Fibroblast of the conjunctiva (primary cell): ENCODE data around the gene PHAX.
"Not testable (repeated sequence)": the region's sequence is repeated elsewhere in the genome, so short reads cannot be mapped to it uniquely, and the experiment has no call there.

Experiments used
- DNase-seq: peaks from one replicate; pipeline ENCODE4 v3.0.0-alpha.2; 2010; ENCODE audit warnings: low read depth

The PHAX gene

GRCh38 chr5:126603402-126603991 is 2.8 kb downstream of the PHAX start:
- DNase-seq = no peak

DNA sequence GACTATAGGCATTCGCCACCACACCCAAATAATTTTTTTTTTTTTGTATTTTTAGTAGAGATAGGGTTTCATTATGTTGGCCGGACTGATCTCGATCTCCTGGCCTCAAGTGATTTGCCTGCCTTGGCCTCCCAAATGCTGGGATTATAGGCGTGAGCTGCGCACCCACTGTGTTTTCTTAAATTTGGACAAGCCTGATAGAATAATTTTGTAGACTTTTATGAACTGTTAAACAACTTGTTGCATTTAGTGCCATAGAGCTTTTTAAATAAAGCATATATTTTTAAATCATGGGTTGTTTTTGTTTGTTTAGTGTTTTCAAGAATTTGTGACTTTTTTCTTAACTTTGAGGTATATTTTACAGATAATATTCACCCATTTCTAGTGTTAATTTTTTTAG is 4.8 kb downstream of the PHAX start:
- no peak for DNase-seq

GRCh38 chr5:126610160-126610559 is 9.4 kb downstream of the PHAX start:
- no peak for DNase-seq

GRCh38 chr5:126610616-126611015 is 9.9 kb downstream of the PHAX start:
- no peak for DNase-seq

- DNase-seq = no peak
Measured at GRCh38 chr5:126613941-126614592, 13.3 kb downstream of the PHAX start.

DNA sequence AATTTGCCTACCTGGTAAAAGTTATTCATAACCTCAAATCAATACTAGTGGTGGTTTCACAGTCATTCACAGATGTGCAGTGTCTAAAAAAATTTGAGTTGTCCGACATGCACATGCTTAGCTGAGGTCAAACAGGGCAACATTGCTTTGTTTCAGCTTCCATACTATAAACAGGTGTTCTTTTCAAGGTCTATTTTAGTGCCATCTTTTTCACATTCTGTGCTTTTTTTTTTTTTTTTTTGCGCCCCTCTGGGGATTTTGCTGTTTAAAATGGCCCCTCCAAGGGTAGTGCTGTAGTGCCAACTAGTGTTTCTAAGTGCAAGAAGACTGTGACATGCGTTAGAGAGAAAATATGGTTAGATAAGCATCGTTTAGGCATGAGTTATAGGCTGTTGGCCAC is 14.5 kb downstream of the PHAX start:
- no peak for DNase-seq

DNA sequence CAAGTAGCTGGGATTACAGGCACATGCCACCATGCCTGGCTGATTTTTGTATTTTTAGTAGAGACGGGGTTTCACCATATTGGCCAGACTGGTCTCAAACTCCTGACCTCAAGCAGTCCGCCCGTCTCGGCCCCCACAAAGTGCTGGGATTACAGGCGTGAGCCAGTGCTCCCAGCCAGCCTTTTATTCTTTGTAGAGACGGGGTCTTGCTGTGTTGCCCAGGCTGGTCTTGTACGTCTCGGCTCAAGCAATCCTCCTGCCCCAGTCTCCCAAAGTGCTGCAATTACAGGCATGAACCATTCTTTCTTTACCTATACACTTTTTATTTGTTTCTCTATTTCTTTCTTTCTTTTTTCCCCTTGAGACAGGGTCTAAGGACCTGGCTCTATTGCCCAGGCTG is 16.9 kb downstream of the PHAX start:
- not testable (repeated sequence) for DNase-seq

GRCh38 chr5:126619781-126620180 is 19.0 kb downstream of the PHAX start:
- DNase-seq = no peak

DNA sequence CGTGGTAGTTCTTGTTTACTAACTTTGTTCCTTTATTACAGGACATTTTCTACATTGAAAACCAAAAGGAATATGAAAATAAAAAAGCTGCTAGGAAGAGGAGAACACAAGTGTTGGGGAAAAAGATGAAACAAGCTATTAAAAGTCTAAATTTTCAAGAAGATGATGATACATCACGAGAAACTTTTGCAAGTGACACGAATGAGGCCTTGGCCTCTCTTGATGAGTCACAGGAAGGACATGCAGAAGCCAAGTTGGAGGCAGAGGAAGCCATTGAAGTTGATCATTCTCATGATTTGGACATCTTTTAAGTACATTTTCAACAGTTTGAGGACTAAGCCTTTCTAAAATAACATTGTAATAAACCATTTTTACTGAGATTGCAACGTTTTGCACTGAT is 23.8 kb downstream of the PHAX start:
- peak; percentile 67 for DNase-seq

DNA sequence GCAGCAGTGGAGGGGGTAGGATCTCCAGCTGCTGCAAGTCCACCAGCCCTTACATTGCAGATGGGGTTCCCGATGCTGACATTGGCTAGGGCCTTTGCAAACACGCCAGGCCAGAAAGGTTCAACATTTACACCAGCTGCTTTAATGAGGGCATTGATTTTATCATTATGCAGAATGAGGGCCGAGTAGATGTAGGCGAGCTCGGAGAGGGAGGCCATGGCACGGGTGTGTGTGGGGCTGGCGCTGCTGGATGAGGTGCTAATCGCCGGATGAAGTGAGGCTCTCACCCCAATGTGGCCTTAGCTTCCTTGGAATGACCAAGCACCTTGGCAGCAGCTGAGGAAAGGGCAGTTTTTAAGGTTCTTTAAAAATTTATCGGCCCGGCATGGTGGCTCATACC is 27.4 kb downstream of the PHAX start:
- DNase-seq = no peak

- DNase-seq = no peak
Measured at GRCh38 chr5:126631920-126632319, 31.2 kb downstream of the PHAX start.

GRCh38 chr5:126633552-126633951 is 32.8 kb downstream of the PHAX start:
- DNase-seq = no peak

DNA sequence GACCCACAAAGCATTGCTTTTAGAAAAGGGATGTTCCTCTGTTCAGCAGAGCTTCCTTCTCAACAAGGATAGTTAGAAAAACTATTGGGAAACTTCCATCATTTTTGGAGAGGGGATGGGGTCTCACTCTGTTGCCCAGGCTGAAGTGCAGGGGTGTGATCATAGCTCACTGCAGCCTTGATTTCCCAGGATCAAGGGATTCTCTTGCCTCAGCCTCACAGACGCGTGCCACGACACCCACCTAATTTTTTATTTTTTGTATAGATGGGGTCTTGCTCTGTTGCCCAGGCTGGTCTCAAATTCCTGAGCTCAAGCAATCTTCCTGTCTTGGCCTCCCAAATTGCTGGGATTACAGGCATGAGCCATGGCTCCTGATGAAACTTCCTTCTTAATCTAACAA is 34.8 kb downstream of the PHAX start:
- no peak for DNase-seq

DNA sequence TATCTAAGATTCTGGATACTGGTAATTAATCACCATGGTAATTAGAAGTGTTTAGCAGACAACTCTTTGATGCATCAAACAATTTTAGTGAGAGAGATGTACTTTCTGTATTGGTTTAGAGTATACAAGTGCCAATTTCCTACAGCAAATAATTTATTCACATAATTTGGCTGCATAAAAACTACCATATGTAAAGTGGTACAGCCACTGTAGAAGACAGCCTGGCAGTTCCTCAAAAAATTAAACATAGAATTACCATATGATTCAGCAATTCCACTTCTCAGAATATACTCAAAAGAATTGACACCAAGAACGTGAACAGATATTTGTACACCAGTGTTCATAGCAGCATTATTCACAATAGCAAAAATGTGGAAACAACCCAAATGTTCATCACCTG is 36.2 kb downstream of the PHAX start:
- DNase-seq = no peak

DNA sequence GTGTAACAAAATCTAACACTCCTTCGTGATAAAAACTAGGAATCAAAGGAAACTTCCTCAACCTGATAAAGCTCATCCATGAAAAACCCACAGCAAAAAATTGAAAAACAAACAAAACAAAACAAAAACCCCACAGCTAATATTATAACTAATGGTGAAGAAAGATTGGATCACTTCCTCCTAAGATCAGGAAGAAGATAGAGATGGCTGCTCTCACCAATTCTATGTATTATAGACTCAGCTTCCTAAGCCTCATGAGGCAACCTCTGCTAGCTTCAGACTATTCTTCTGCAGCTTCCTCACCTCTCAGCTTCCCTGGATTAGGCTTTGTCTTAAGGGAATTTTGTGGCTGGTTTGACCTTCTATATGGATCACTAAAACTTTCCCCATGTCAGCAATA is 40.1 kb downstream of the PHAX start:
- DNase-seq = no peak

- DNase-seq = no peak
Measured at GRCh38 chr5:126641387-126641786, 40.6 kb downstream of the PHAX start.

- DNase-seq = no peak
Measured at GRCh38 chr5:126645132-126645531, 44.4 kb downstream of the PHAX start.

GRCh38 chr5:126647071-126647470 is 46.3 kb downstream of the PHAX start:
- no peak for DNase-seq

- no peak for DNase-seq
Measured at GRCh38 chr5:126648471-126648870, 47.7 kb downstream of the PHAX start.

DNA sequence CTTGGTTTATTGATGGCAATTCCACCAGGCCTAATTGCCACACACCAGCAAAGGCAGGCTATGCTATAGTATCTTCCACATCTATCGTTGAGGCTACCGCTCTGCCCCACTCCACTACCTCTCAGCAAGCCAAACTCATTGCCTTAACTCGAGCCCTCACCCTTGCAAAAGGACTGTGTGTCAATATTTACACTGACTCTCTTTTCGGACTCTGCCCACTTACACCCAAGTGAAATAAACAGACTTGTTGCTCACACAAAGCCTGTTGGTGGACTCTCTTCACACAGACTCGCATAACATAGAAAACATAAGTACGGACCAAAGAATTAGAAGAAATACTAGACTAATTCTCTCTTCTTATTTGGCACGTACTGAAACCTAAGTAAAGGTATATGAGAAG is 48.3 kb downstream of the PHAX start:
- not testable (repeated sequence) for DNase-seq

- DNase-seq = not testable (repeated sequence)
Measured at GRCh38 chr5:126649709-126650108, 49.0 kb downstream of the PHAX start.

DNA sequence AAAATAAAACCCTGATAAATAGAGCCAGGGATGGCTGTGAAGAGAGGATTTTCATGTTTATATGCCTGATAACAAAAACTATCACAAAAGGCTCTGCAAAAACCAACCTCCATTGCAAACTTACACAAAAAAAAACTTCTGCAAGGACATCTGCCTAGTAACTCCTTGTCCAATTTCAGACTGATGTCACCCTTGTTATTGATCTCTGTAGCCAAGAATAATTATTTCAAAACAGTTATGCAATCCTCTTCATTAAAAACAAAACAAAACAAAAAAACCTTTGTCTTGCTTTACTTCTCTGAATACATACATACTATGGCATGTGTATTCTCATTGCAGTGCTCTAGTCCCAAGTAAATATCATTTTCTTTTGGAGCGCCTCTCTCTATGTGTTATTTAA is 49.7 kb downstream of the PHAX start:
- no peak for DNase-seq

- DNase-seq = no peak
Measured at GRCh38 chr5:126651013-126651577, 50.3 kb downstream of the PHAX start.
